G401 (cell line): ENCODE measurements around the gene PSMG3. TPM values are rescaled to one million over a fixed set of nuclear protein-coding genes. Genes with fewer than 3 reads are reported as not detected.

ENCODE experiments used
- DNase-seq: peaks from one replicate; pipeline ENCODE4 v3.0.0-alpha.2; 2015; ENCODE audit warnings: low spot score
- in situ Hi-C: cut with HindIII; loops from 2 replicates; pipeline ENCODE4 v1.10.0; 2016; ENCODE audit warnings: low sequenced_read_pairs, mixed read lengths
- total RNA-seq: library from RNA; depleted of rRNA; stranded (reverse); fragments of >200 nt; shearing (Covaris generic); gene quantifications from 2 replicates; pipeline ENCODE4 v1.2.3, GENCODE V29; 2014

The PSMG3 gene
- total RNA-seq, 1 experiment from 2014 or later = 97.4 TPM

GRCh38 chr7:1538544-1539180, 31.2 kb downstream of the PSMG3 start:
- DNase-seq = no peak
- in situ Hi-C loops = no loop called here

GRCh38 chr7:1537535-1538412, 32.1 kb downstream of the PSMG3 start:
- in situ Hi-C loops = no loop called here
- DNase-seq = peak; percentile 93

GRCh38 chr7:1536743-1537534, 32.9 kb downstream of the PSMG3 start:
- in situ Hi-C loops = no loop called here
- peak; percentile 33 for DNase-seq

- DNase-seq = no peak
- in situ Hi-C loops = no loop called here
These were observed 33.4 kb downstream of the PSMG3 start for GRCh38 chr7:1536455-1536742.

- DNase-seq = no peak
- in situ Hi-C loops = no loop called here
These were observed 34.0 kb downstream of the PSMG3 start for GRCh38 chr7:1535701-1536454.

- in situ Hi-C loops = no loop called here
- no peak for DNase-seq
These were observed 34.8 kb downstream of the PSMG3 start for GRCh38 chr7:1535100-1535458.

GRCh38 chr7:1534330-1535099, 35.3 kb downstream of the PSMG3 start:
- in situ Hi-C loops = no loop called here
- DNase-seq = no peak

- in situ Hi-C loops = no loop called here
- DNase-seq = no peak
These were observed 36.1 kb downstream of the PSMG3 start for GRCh38 chr7:1533547-1534329.

- in situ Hi-C loops = no loop called here
- no peak for DNase-seq
These were observed 36.6 kb downstream of the PSMG3 start for GRCh38 chr7:1533255-1533546.

- in situ Hi-C loops = no loop called here
- DNase-seq = peak; percentile 24
These were observed 37.2 kb downstream of the PSMG3 start for GRCh38 chr7:1532456-1533254.

- DNase-seq = no peak
- in situ Hi-C loops = no loop called here
These were observed 37.8 kb downstream of the PSMG3 start for GRCh38 chr7:1531979-1532455.

- in situ Hi-C loops = no loop called here
- DNase-seq = peak; percentile 33
These were observed 38.4 kb downstream of the PSMG3 start for GRCh38 chr7:1531263-1531978.

- in situ Hi-C loops = no loop called here
- DNase-seq = no peak
These were observed 38.9 kb downstream of the PSMG3 start for GRCh38 chr7:1530946-1531262.

- no peak for DNase-seq
- in situ Hi-C loops = no loop called here
These were observed 40.3 kb downstream of the PSMG3 start for GRCh38 chr7:1529383-1530116.

- no peak for DNase-seq
- in situ Hi-C loops = no loop called here
These were observed 43.5 kb downstream of the PSMG3 start for GRCh38 chr7:1526271-1526754.

- in situ Hi-C loops = no loop called here
- DNase-seq = no peak
These were observed 44.4 kb downstream of the PSMG3 start for GRCh38 chr7:1525409-1525808.
